IPS-20b (cell line): ENCODE data around the gene FNDC3B.

Experiments used
- H3K27ac ChIP-seq: one replicate; pipeline ENCODE4 v1.5.1; 2013; ENCODE audit warnings: low read length
- H3K27me3 ChIP-seq: 2 replicates; pipeline ENCODE4 v1.6.1; 2013; ENCODE audit warnings: mild to moderate bottlenecking, low read length, inconsistent platforms; ENCODE audit not compliant: insufficient read depth
- H3K36me3 ChIP-seq: 2 replicates; pipeline ENCODE4 v1.6.1; 2013; ENCODE audit warnings: low read depth, mild to moderate bottlenecking, inconsistent platforms, low read length, moderate library complexity; ENCODE audit not compliant: insufficient read depth
- H3K4me1 ChIP-seq: 2 replicates; pipeline ENCODE4 v1.6.1; 2013; ENCODE audit warnings: mild to moderate bottlenecking, control low read depth, inconsistent platforms, low read length, moderate library complexity; ENCODE audit not compliant: insufficient read depth
- H3K4me3 ChIP-seq: 2 replicates; pipeline ENCODE4 v1.5.1; 2013; ENCODE audit warnings: mild to moderate bottlenecking, low read length, inconsistent platforms
- H3K9ac ChIP-seq: 2 replicates; pipeline ENCODE4 v1.6.1; 2013; ENCODE audit warnings: low read depth, mild to moderate bottlenecking, inconsistent platforms, low read length, moderate library complexity
- H3K9me3 ChIP-seq: 2 replicates; pipeline ENCODE4 v1.6.1; 2013; ENCODE audit warnings: mild to moderate bottlenecking, low read depth, low read length, inconsistent platforms; ENCODE audit not compliant: insufficient read depth

Gene FNDC3B

DNA sequence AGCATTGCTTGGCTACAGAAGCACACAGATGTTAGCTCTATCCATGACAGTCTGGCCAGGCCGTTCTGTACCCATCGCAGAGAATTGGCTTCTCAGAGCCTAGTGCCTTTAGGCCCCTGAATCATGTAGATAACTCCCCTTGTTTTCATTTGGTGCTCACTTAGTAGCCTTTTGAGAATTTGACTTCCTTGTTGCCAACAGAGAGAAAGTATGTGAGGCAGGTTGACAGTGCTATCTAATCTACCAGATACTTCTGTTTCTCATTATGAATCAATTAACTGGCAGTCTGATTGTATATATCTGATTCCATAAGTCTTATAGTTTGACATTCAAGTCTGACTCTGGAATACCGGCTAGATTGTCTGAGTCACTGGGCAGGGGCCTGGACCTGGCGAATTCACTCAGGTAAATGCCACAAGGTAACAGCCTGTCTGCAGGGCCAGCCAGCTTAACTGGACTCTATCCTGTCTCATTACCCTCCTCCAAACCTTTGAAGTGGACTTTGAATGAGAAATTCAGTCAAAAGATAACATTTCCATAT is 248.6 kb downstream of the FNDC3B start:
- H3K4me3 ChIP-seq: no peak overlapping the region
- no peaks in the 10 kb centered on the region for H3K4me1 ChIP-seq
- no peaks in the 10 kb centered on the region for H3K9me3 ChIP-seq
- no peak overlapping the region for H3K27ac ChIP-seq
- peaks cover 43% of the 10 kb centered on the region for H3K36me3 ChIP-seq
- no peak overlapping the region for H3K9ac ChIP-seq
- H3K27me3 ChIP-seq: no peaks in the 10 kb centered on the region

DNA sequence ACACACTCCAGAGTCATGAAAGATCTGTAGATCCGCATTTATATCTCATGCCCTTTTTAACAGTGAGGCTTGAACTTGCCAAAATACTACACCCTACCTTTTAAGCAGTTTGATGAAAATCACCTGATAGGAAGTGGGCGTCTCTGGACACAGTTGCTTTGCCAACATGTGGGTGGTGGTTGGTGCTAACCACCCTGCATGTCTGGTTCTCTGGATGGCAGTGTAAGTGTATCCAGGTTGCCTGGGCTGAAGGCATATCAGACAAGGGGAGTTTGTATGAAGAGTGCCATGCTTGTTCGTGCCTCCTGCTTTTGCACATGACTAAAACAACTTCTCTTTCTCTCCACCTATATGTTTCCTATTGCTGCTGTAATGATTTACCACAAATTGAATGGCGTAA is 249.3 kb downstream of the FNDC3B start:
- H3K27ac ChIP-seq: no peak overlapping the region
- H3K9me3 ChIP-seq: no peaks in the 10 kb centered on the region
- H3K27me3 ChIP-seq: no peaks in the 10 kb centered on the region
- no peak overlapping the region for H3K4me3 ChIP-seq
- no peaks in the 10 kb centered on the region for H3K4me1 ChIP-seq
- no peak overlapping the region for H3K9ac ChIP-seq
- H3K36me3 ChIP-seq: peaks cover 43% of the 10 kb centered on the region

DNA sequence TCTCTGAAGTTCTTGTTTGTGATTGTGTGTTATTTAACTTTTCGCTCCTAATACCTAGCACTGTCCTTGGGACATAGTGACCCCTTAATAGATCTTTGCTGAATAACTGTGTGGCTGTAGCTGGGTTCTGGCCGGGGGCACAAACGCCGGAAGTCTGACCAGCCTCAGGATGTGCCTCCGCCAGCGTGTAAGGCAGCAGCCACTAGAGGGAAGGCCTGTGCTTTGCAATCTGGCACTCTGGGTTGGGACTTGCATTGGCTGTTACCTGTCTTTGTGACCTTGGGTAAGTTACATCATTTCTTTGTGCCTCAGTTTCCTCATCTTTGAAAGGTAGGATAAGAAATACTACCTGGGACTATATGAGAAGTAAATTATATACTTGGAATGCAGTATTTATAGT is 250.2 kb downstream of the FNDC3B start:
- Histone ChIP-seq H3K9me3 (no peaks in the 10 kb centered on the region), H3K4me1 (no peaks in the 10 kb centered on the region), H3K4me3 (no peak overlapping the region), H3K9ac (no peak overlapping the region), H3K27ac (no peak overlapping the region), H3K27me3 (no peaks in the 10 kb centered on the region), H3K36me3 (peaks cover 48% of the 10 kb centered on the region)

DNA sequence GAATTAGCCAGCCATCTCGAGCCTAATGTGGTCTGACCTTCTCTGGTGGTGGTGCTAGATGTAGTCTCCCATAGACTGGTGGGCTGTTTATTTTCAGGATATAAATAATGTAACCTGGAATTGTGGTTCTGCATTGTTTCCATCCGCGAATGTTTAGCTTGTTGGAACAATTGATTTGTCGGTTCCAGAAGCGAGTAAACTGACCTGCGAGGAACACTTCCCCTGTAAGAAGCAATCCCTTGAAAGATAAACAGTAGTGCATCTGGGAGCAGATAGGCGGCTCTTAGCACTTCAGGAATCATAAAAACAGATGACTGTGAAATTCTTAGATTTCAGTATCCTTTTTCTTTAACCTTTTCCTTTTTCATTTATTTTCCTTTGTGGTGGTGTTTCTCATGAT is 251.1 kb downstream of the FNDC3B start:
- Histone ChIP-seq H3K27ac (no peak overlapping the region), H3K36me3 (peaks cover 54% of the 10 kb centered on the region), H3K4me1 (no peaks in the 10 kb centered on the region)

DNA sequence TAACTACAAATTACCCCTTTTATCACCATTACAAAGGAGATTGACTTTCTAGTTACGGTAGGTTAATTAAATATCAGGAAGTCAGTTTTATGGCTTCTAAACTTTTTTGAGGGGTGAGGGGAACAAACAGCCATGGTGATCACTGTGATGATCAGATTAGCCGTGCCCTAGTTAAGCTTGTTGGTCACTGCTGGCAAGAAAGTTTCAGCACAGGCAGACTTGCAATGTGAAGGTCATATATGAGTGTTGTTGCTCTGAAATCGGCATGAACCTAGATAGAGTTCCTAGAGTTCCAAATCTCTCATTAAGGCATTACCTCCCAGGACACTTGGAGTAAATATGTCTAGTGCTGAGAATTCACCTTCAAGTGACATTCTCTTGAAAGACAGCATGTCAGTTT is 252.3 kb downstream of the FNDC3B start:
- H3K4me1 ChIP-seq: no peaks in the 10 kb centered on the region
- no peak overlapping the region for H3K9ac ChIP-seq
- H3K27me3 ChIP-seq: no peaks in the 10 kb centered on the region
- peaks cover 55% of the 10 kb centered on the region for H3K36me3 ChIP-seq
- no peak overlapping the region for H3K4me3 ChIP-seq
- H3K9me3 ChIP-seq: no peaks in the 10 kb centered on the region
- H3K27ac ChIP-seq: no peak overlapping the region

More for the DNA sequence above, 251.1 kb downstream of the FNDC3B start:
- no peak overlapping the region for H3K9ac ChIP-seq
- H3K9me3 ChIP-seq: no peaks in the 10 kb centered on the region
- H3K27me3 ChIP-seq: no peaks in the 10 kb centered on the region
- H3K4me3 ChIP-seq: no peak overlapping the region

DNA sequence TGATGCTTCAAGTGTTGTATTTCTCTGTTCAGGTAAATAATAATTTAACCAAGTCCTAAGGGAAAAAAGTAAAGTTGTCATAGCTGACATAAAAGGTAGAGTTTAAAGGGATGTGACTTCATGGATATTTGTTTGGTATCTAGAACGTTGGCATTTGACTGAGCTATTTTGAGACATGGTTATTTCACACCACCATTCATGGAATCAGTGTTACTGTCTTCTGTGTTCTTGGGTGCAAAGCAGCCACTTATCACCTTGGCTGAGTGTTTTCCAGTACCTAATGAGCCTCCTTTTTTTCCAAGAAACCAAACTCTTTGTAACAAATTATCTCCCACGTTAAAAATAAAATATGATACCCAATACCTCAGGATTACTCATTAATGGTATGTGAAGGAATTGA is 253.0 kb downstream of the FNDC3B start:
- H3K36me3 ChIP-seq: peaks cover 52% of the 10 kb centered on the region
- no peaks in the 10 kb centered on the region for H3K9me3 ChIP-seq

DNA sequence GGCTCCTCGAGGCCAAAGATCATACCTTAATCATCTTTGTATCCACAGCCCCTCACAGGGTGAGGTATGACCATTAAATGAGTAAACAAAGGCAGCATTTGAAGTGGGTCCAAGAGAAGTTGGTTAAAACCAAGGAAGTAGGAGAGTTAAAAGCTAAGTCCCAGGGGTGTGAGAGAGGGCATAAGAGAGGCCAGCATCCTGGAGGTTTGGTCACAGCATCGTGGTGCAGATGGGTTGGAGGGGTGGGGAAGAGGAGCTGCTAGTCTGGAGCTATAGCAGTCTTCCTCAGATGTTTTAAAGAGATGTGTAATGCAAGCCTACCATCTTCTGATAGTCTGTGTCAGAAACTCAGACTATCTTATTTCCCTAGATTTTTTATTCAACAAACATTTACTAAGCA is 253.7 kb downstream of the FNDC3B start:
- no peak overlapping the region for H3K27ac ChIP-seq
- no peak overlapping the region for H3K4me3 ChIP-seq
- no peaks in the 10 kb centered on the region for H3K4me1 ChIP-seq
- no peak overlapping the region for H3K9ac ChIP-seq
- peaks cover 46% of the 10 kb centered on the region for H3K36me3 ChIP-seq
- H3K27me3 ChIP-seq: no peaks in the 10 kb centered on the region
- no peaks in the 10 kb centered on the region for H3K9me3 ChIP-seq

More for the DNA sequence above, 253.0 kb downstream of the FNDC3B start:
- Histone ChIP-seq H3K4me3 (no peak overlapping the region), H3K27ac (no peak overlapping the region), H3K27me3 (no peaks in the 10 kb centered on the region), H3K9ac (no peak overlapping the region), H3K4me1 (no peaks in the 10 kb centered on the region)

DNA sequence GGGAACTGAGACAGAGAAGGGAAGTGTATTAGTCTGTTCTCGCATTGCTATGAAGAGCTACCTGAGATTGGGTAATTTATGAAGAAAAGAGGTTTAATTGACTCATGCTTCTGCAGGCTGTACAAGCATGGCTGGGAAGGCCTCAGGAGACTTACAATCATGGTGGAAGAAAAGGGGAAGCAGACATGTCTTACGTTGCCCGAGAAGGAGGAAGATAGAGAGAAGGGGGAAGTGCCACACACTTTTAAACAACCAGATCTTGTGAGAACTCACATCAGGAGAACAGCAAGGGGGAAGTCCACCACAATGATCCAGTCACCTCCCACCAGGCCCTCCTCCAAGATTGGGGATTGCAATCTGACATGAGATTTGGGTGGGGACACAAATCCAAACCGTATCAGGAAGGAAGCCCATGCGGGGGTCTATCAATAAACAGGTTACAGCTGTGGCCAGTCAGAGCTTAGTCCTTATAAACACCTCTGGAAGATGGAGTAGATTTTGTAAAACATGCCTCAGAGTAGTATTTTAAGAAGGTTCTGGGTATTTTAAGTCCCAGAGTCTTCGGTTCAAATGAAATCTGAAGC is 254.9 kb downstream of the FNDC3B start:
- no peak overlapping the region for H3K4me3 ChIP-seq
- H3K27ac ChIP-seq: no peak overlapping the region
- peaks cover 44% of the 10 kb centered on the region for H3K36me3 ChIP-seq
- no peaks in the 10 kb centered on the region for H3K27me3 ChIP-seq
- H3K9me3 ChIP-seq: no peaks in the 10 kb centered on the region
- no peak overlapping the region for H3K9ac ChIP-seq
- no peaks in the 10 kb centered on the region for H3K4me1 ChIP-seq

DNA sequence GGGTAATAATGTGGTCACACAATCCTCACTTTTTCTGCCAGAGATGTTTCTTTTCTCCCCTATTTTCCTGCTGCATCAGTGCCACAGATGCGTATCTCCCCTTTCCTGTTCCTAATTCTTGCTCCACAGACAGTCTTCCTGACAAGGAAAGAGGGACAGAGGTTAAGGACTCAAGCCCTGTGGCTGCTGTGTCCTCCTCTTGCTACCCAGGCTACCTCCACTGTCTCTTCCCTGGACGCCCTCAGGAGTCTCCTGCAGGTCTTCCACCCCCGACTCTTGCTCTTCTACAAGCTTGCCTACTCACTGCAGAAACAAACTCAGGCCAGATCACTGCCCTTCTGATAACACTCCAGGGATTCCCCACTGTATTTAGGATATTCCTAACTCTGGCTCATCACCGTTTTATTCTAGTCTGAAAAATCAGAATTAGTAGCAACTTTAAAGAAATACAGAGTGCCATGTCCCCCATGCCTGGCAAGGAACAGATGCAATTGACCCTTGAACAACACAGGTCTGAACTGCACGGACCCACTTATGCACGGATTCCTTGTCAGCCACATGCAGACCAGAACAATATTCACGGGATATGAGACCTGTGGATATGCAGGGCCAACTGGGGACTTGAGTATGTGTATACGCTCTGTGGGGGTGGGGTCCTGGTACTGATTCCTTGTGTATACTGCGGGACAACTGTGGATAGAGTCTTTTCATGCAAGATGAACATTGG is 257.0 kb downstream of the FNDC3B start:
- no peaks in the 10 kb centered on the region for H3K9me3 ChIP-seq
- no peak overlapping the region for H3K27ac ChIP-seq

DNA sequence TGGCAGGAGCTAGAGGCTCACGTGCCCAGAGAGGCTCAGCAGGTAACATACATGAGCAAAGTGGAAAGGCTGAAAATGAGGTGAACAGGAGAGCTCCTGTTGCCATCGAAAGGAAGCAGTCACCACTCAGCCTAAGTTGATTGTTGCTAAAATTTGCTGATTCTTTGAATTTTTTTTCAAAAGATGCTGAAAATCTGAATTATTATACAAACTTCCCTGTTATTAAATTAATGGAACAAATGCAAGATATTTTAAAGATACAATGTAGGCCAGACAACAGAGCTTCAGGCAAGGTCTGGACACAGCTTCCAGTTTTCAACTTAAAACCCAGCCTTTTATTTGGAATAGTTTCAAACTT is 257.6 kb downstream of the FNDC3B start:
- Histone ChIP-seq H3K27ac (no peak overlapping the region), H3K36me3 (peaks cover 43% of the 10 kb centered on the region), H3K9me3 (no peaks in the 10 kb centered on the region), H3K9ac (no peak overlapping the region), H3K4me1 (peaks cover 18% of the 10 kb centered on the region; the same call in 1 of the 2 replicates), H3K4me3 (no peak overlapping the region), H3K27me3 (no peaks in the 10 kb centered on the region)

More for the DNA sequence above, 257.0 kb downstream of the FNDC3B start:
- Histone ChIP-seq H3K27me3 (no peaks in the 10 kb centered on the region), H3K36me3 (peaks cover 46% of the 10 kb centered on the region), H3K9ac (no peak overlapping the region), H3K4me3 (no peak overlapping the region), H3K4me1 (peaks cover 17% of the 10 kb centered on the region; the same call in 1 of the 2 replicates)

DNA sequence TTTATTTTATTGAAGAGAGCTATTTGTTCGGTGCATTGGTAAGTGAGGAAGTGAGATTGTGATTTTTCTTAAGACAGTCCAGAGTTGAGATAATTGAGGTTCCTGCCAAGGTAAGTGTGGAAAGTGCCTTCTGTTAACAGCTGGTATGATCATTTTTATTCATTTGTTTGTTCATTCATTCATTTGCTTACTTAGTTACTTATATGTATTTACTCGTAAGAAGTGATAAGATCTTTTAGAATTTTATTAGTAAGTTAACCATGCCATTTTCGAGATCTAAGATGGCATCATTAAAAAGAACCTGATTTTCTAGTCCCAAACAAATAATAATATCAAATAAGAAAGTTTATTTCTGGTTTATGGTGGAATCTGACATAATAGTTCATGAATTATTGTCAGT is 258.9 kb downstream of the FNDC3B start:
- no peak overlapping the region for H3K27ac ChIP-seq
- peaks cover 41% of the 10 kb centered on the region for H3K36me3 ChIP-seq

DNA sequence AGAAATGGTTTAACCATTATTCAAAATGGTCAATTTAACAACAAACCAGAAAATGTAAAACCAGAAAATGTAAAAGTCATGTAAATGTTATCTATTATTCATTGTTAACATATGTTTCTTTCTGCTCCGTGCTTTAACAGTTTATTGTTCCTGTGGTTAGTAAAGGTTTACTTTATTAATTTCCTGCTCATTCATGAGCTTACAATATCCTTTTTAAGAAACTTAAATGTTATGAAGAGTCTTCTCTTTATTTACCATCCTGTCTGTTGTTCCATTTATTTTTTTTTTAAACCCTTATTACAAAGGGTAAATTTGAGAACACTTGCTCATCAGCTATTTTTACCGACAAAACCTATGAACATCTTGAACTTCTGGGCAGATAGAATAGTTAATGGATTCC is 260.8 kb downstream of the FNDC3B start:
- H3K9me3 ChIP-seq: no peaks in the 10 kb centered on the region
- peaks cover 18% of the 10 kb centered on the region; the same call in 1 of the 2 replicates for H3K4me1 ChIP-seq
- no peak overlapping the region for H3K9ac ChIP-seq
- H3K36me3 ChIP-seq: peaks cover 34% of the 10 kb centered on the region
- no peak overlapping the region for H3K27ac ChIP-seq
- H3K27me3 ChIP-seq: no peaks in the 10 kb centered on the region
- H3K4me3 ChIP-seq: no peak overlapping the region

More for the DNA sequence above, 258.9 kb downstream of the FNDC3B start:
- no peaks in the 10 kb centered on the region for H3K27me3 ChIP-seq
- H3K9ac ChIP-seq: no peak overlapping the region
- H3K4me1 ChIP-seq: peaks cover 18% of the 10 kb centered on the region; the same call in 1 of the 2 replicates
- H3K4me3 ChIP-seq: no peak overlapping the region
- no peaks in the 10 kb centered on the region for H3K9me3 ChIP-seq
